Vagina (tissue), 2 donors: ENCODE data around the gene KIF2A.

Experiments
- CTCF ChIP-seq, 3 experiments: fragments of 450-650 bp in 2 of 3; fragments of 200-600 bp in 1 of 3; sonication (generic) in 1 of 3; IDR thresholded peaks; one replicate each; pipeline ENCODE4 v1.5.1; 2017 to 2019; ENCODE audit warnings: antibody characterized with exemption in 3 of 3, mild to moderate bottlenecking in 2 of 3, moderate library complexity in 2 of 3
- POLR2A ChIP-seq, 2 donors: fragments of 450-650 bp; IDR thresholded peaks; one replicate each; pipeline ENCODE4 v1.6.1; 2017; ENCODE audit warnings: antibody characterized with exemption in 2 of 2, mild to moderate bottlenecking in 2 of 2, moderate library complexity in 2 of 2
- POLR2AphosphoS5 ChIP-seq, 2 donors: sonication (generic); formaldehyde crosslinking; IDR thresholded peaks; one replicate each; pipeline ENCODE4 v1.9.0; 2017; ENCODE audit warnings: antibody characterized with exemption in 2 of 2, mild to moderate bottlenecking in 2 of 2, low read depth in 1 of 2; ENCODE audit not compliant: insufficient read depth in 1 of 2

GRCh38 chr5:62373382-62373781, 67.4 kb downstream of the KIF2A start:
- TF ChIP-seq CTCF (IDR thresholded peaks at IDR 0.05) (no peak), POLR2A (IDR thresholded peaks at IDR 0.05) (no peak), POLR2AphosphoS5 (IDR thresholded peaks at IDR 0.05; ENCODE audit: insufficient read depth in 1 of 2, low read depth in 1 of 2) (no peak)
